Measurements from ENCODE around the gene WNT8A.
"Not testable (repeated sequence)": the region's sequence is repeated elsewhere in the genome, so short reads cannot be mapped to it uniquely, and the experiment has no call there.

WNT8A gene, protein sequence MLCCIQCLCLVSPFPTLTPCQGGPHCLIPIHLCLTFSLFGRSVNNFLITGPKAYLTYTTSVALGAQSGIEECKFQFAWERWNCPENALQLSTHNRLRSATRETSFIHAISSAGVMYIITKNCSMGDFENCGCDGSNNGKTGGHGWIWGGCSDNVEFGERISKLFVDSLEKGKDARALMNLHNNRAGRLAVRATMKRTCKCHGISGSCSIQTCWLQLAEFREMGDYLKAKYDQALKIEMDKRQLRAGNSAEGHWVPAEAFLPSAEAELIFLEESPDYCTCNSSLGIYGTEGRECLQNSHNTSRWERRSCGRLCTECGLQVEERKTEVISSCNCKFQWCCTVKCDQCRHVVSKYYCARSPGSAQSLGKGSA

DNA sequence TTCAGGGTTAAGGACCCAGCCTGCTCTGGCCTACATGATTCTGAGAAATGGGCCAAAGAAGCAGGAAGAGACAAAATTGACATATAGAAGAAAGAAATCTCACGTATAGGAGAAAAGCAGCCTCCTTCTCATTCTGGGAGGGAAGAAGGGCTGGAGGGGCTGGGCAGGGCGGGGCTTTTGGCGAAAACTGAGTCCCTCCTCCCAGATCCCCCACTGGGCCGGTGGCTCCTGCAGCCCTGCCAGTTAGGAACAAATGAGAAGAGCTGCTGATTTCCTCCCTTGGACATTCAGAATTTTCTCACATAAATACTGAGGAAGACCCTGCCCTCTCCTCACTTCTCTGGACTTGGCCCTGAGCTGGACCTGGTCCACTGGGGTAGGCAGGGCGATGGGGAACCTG, at the start of gene WNT8A:
TSS of gene WNT8A (plus strand) at position 332 of the 400 bp plus-strand sequence. CDS start 95 bp downstream, outside the sequence.
- no peak within 1 kb of the TSS for H3K4me3 Mint-ChIP-seq
- H3K27me3 Mint-ChIP-seq: no peaks in the 10 kb centered on the region
- H3K27ac Mint-ChIP-seq: no peak within 1 kb of the TSS
- no peaks in the 10 kb centered on the region for H3K9me3 Mint-ChIP-seq
- peaks cover 16% of the 10 kb centered on the region for H3K4me1 Mint-ChIP-seq (ENCODE audit: low read depth)
- H3K36me3 Mint-ChIP-seq (ENCODE audit: low read depth): no peaks in the 10 kb centered on the region

DNA sequence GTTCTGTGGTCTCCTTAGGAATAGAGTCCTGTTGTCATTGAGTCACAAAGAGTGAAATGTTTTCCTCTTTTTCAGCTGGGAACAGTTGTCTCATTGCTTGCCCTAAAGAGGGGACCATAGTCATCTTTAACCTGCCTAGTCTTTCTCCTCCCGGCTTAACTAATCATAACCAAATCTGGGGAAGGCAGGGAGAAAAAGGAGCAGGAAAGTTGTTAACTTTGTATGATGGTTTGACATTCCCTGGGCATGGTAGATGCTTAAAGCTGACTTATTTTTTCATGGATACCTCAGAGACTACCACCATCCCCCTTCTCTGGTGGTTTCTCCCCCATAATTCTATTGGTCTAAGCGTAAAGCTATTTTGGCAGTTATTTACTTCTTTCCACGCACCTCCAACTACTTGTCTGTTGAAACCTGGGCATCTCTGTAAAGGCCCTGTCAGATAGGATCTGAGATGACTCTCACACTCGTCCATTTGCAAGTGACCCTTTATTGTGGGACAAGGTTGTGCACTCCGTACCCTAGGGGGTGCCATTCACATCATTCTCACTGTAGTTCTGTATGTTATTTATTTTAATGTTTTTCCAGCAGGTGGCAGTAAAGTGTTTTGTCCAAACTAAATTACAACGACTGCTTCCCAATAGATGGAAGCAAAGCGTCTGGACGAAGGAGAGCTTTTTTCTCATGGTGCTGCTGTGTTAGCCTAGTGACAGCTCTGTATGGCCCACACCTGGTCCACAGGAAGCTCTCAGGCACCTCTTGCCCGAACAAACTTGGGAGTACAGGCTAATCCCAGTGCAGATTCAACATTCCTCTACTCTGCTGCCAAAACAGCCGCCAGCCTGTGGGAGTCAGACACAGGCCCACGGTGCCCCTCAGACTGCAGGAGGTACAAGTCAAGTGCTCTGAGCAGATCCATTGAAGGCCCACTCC, 48.0 kb upstream of the WNT8A start:
- no peak overlapping the region for H3K4me3 Mint-ChIP-seq
- no peaks in the 10 kb centered on the region for H3K36me3 Mint-ChIP-seq (ENCODE audit: low read depth)
- H3K4me1 Mint-ChIP-seq (ENCODE audit: low read depth): peaks cover 25% of the 10 kb centered on the region
- no peak overlapping the region for H3K27ac Mint-ChIP-seq
- no peaks in the 10 kb centered on the region for H3K9me3 Mint-ChIP-seq
- H3K27me3 Mint-ChIP-seq: no peaks in the 10 kb centered on the region

DNA sequence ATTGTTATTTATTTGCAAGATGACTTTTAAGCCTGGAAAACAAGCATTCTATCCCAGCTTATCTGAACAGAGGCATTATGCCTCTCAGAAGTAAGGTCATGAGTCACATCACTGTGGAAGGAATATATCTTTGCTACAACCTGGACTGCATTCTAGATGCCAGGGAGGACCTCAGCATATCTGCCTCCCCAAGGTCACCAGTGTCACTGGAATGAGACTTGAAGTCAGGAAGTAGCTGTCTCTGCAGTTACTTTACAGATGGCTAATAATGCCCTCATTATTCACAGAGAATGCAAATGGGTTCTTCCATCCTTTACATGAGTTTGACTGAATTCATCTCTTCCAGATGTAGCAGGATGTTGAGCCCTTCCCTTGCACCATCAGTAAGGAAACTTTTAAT, 46.6 kb upstream of the WNT8A start:
- Mint-ChIP-seq H3K4me1 (ENCODE audit: low read depth) (peaks cover 16% of the 10 kb centered on the region), H3K9me3 (no peaks in the 10 kb centered on the region), H3K27ac (no peak overlapping the region), H3K27me3 (no peaks in the 10 kb centered on the region), H3K36me3 (ENCODE audit: low read depth) (no peaks in the 10 kb centered on the region), H3K4me3 (no peak overlapping the region)

DNA sequence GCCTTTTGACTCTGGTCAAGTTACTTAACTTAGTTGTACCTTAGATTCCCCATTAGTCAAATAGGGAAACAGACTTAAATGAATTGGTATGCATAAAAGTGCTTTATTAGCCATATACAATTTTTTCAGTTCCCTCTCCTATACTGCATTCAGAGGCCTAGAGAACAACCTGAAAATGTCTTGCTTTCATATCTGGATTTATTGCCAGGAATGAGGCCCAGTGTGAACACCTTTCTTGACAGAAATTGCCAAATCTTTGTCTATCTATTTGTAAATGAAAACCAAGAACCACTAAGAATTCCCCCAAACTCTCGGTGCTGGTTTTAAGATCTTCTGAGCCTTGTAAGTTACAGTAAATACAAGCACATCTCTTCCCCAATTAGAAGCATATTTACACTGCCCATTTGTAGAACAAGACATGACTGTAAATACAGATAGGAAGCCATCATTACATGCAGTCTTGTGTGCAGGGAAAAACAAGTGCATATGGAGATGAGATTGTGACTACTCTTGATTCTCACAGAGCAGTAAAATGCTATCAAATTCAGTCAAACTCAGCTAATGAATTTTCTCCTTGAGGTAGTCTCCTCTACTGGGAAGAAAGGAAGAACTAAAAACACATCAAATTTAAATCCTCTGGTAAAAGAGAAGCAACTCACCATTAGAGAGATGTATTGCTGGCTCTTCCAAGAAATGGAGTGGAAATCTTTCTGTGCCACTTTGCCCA, 45.8 kb upstream of the WNT8A start:
- H3K4me1 Mint-ChIP-seq (ENCODE audit: low read depth): peaks cover 16% of the 10 kb centered on the region
- no peak overlapping the region for H3K27ac Mint-ChIP-seq
- H3K36me3 Mint-ChIP-seq (ENCODE audit: low read depth): no peaks in the 10 kb centered on the region
- H3K9me3 Mint-ChIP-seq: no peaks in the 10 kb centered on the region
- no peak overlapping the region for H3K4me3 Mint-ChIP-seq
- H3K27me3 Mint-ChIP-seq: no peaks in the 10 kb centered on the region

DNA sequence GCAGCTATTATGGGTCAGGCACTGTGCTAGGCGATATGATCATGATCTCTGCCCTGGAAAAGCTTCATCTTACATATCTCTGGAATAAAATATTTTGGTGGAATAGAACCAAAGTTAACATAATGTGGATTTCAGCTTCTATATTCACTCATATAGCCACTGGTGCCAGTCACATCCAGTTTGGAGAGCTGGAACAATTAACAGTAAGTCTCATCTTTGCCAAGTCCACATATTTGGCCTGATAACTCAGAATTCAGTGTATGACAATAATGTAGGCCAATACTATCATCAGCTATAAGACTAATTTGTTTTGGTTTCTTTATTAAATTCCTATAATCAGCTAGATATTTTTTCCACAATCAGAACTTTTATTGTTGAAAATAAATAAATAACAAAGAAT, 45.0 kb upstream of the WNT8A start:
- H3K27me3 Mint-ChIP-seq: no peaks in the 10 kb centered on the region
- H3K4me3 Mint-ChIP-seq: no peak overlapping the region
- peaks cover 8% of the 10 kb centered on the region for H3K4me1 Mint-ChIP-seq (ENCODE audit: low read depth)
- no peaks in the 10 kb centered on the region for H3K36me3 Mint-ChIP-seq (ENCODE audit: low read depth)
- no peaks in the 10 kb centered on the region for H3K9me3 Mint-ChIP-seq
- H3K27ac Mint-ChIP-seq: no peak overlapping the region

DNA sequence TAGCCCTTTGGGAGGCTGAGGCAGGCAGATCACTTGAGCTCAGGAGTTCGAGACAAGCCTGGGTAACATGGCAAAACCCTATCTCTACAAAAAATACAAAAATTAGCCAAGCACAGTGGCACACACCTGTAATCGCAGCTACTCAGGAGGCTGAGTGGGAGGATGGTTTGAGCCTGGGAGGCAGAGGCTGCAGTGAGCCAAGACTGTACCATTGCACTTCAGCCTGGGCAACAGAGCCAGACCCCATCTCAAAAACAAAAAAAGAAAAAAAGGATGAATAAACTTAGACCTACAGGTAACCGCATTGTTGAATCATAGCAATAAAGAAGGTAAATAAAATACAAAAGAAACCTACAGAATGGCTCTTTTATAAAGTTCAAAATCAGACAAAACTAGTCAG, 38.5 kb upstream of the WNT8A start:
- H3K27me3 Mint-ChIP-seq; H3K36me3 Mint-ChIP-seq (ENCODE audit: low read depth); H3K27ac Mint-ChIP-seq; H3K4me1 Mint-ChIP-seq (ENCODE audit: low read depth); H3K4me3 Mint-ChIP-seq; H3K9me3 Mint-ChIP-seq: not testable (repeated sequence)

DNA sequence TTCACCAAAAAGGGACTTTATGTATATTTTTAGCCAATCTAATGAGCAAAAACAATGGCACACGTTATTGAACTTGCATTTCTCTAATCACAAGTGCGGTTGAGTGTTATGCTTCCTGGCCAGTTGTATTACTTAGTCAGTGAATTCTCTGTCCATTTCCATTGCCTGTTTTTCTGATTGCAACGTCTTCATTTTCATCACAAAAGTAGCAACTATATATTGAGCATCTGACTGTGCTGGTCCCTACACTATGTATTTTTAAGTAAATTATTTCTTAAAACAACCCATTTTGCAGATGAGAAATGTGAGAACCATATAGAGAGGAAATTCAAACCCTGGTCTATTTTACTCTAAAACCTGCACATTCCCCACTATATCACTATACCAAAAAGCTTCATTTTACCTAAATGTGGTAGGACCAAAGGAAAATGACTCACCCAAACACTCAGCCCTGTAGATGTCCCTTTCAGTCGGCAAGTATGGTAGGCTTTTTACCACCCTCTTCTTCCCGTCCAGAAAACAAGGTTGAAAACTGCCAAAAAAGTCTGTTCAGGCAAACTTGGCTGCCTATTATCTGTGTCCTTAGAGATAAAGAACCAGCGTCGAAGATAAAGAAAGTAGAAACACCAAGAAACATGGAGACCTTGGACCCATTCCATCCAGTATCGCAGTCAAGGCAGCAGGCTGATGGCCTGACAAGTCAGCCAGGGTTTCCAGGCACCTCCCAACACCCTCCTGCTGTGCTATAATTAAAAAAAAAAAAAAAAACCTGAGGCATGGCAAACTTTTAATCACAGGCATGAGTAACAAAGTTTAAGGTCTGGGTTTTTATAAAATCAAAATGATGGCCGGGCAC, 32.2 kb upstream of the WNT8A start:
- Mint-ChIP-seq H3K27me3 (no peaks in the 10 kb centered on the region), H3K4me3 (no peak overlapping the region), H3K36me3 (ENCODE audit: low read depth) (no peaks in the 10 kb centered on the region)

DNA sequence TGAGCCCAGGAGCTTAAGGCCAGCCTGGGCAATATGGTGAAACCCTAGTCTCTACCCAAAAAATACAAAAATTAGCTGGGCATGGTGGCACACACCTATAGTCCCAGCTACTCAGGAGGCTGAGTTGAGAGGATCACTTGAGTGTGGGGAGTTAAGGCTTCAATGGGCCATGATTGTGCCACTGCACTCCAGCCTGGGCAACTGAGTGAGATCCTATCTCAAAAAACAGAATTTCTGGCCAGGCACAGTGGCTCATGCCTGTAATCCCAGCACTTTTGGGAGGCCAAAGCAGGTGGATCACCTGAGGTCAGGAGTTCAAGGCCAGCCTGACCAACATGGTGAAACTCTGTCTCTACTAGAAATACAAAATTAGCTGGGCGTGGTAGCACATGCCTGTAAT, 31.1 kb upstream of the WNT8A start:
- H3K9me3 Mint-ChIP-seq; H3K4me3 Mint-ChIP-seq; H3K4me1 Mint-ChIP-seq (ENCODE audit: low read depth); H3K36me3 Mint-ChIP-seq (ENCODE audit: low read depth); H3K27ac Mint-ChIP-seq; H3K27me3 Mint-ChIP-seq: not testable (repeated sequence)

More for the DNA sequence above, 32.2 kb upstream of the WNT8A start:
- Mint-ChIP-seq H3K4me1 (ENCODE audit: low read depth) (peaks cover 7% of the 10 kb centered on the region), H3K27ac (no peak overlapping the region), H3K9me3 (no peaks in the 10 kb centered on the region)

DNA sequence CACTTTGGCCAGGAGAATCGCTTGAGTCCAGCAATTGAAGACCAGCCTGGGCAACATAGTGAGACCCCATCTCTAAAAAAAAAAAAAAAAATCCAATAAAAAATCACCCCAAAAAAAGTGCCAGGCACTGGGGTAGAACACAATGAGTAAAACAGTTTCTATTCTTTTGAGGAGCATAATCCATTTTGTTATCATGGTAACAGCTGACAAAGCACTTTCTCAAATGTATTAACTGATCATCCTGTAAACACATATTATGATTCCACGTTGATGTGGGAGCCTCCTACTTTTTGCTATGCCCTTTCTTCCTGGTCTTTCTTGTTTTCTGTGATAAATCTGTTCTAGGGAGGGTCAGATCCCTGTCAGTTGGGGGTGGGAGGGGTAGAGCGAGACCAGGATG, 30.3 kb upstream of the WNT8A start:
- Mint-ChIP-seq H3K9me3 (no peaks in the 10 kb centered on the region), H3K27ac (no peak overlapping the region), H3K27me3 (no peaks in the 10 kb centered on the region), H3K36me3 (ENCODE audit: low read depth) (no peaks in the 10 kb centered on the region), H3K4me3 (no peak overlapping the region), H3K4me1 (ENCODE audit: low read depth) (peaks cover 7% of the 10 kb centered on the region)

DNA sequence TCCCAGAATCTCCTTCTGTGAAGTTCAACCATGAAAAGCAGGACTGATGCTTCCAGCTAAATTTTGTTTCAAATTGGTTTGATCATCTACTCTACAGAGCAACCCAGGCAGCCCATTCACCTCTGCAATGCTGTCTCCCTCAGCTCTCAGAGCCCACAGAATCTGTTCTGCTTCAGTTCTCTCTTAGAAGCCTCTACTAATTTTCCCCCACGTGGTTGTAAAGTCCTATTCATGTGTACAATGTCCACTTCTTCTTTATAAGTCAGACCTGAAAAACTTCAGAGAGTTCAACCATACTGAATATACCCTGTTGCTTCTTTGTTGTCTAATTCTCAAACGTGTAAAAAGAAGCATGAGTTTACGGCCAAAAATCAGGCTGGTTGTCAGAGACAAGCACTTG, 29.6 kb upstream of the WNT8A start:
- no peak overlapping the region for H3K27ac Mint-ChIP-seq
- no peaks in the 10 kb centered on the region for H3K27me3 Mint-ChIP-seq
- no peak overlapping the region for H3K4me3 Mint-ChIP-seq
- no peaks in the 10 kb centered on the region for H3K9me3 Mint-ChIP-seq
- H3K36me3 Mint-ChIP-seq (ENCODE audit: low read depth): no peaks in the 10 kb centered on the region
- H3K4me1 Mint-ChIP-seq (ENCODE audit: low read depth): peaks cover 7% of the 10 kb centered on the region

DNA sequence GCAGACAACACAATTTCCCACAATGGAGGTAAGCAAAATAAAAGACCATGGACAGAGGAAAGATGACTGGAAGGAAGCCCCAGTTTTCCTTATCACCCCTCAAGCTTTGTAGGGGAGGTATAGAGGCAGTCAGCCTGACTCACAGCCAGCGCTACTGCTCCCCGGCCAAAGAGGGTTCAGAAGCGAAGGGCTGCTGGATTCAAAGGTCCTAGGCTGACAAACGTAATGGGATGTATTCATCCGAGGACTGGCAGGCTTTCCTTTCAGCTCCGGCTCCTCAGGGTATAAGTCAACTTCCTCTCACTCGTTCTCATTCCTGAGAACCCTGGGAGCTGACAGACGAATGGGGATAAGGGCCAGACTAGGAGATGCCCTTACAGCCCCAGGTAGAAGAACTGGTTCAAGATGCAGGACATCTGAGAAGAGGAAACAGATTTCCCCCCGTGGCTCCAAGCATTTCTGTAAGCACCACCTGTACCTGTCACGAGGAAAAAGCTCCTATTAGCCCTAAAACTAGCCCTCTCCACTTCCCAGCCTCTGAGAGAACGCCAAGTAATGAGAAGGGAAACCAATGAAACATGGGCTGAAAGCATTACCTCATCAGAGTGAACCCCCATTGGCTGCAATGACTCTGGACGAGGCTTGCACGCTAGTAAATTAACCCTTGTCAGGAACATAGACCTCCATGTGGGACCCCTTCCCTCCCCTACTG, 28.8 kb upstream of the WNT8A start:
- no peaks in the 10 kb centered on the region for H3K27me3 Mint-ChIP-seq
- H3K4me1 Mint-ChIP-seq (ENCODE audit: low read depth): peaks cover 7% of the 10 kb centered on the region

DNA sequence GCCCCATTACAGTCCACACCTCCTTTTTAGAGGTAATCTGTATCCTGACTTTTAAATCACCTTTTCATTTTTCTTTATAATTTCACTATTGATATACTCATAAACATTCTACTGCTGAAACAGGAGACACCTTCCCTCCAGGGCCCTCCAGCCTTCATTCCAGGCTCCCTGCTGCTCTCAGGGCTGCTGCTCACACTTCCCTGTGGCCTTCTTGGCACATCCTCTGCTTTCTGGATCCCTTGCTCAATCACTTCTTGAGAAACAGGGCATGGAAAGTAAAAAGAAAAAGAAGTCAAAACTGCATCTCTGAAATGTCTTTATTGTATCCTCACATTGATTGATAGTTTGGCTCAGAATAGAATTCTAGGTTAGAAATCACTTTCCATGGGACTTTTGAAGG, 19.3 kb upstream of the WNT8A start:
- H3K4me1 Mint-ChIP-seq (ENCODE audit: low read depth): peaks cover 4% of the 10 kb centered on the region
- H3K27ac Mint-ChIP-seq: no peak overlapping the region
- H3K36me3 Mint-ChIP-seq (ENCODE audit: low read depth): no peaks in the 10 kb centered on the region
- no peak overlapping the region for H3K4me3 Mint-ChIP-seq
- no peaks in the 10 kb centered on the region for H3K9me3 Mint-ChIP-seq
- H3K27me3 Mint-ChIP-seq: peaks cover 3% of the 10 kb centered on the region

More for the DNA sequence above, 28.8 kb upstream of the WNT8A start:
- Mint-ChIP-seq H3K4me3 (no peak overlapping the region), H3K36me3 (ENCODE audit: low read depth) (no peaks in the 10 kb centered on the region), H3K27ac (no peak overlapping the region), H3K9me3 (no peaks in the 10 kb centered on the region)

DNA sequence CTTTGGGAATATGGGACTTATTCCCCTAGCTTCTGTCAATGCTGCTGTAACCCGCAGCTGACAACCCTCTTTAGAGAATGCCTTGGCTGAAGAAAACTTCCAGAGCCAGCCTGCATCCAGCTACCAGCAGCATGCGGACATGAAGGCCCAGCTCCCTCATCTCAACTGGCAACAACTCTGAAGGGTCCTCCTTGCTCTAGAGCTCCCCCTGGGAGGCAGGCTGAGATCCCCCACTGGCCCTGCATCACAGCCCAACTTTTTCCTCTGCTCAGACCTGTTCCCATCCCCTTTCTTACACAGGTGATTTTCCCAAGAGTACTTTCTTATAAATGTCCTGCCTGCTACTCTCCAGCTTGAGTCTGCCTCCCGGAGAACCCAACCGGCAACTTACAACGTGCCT, 18.7 kb upstream of the WNT8A start:
- no peaks in the 10 kb centered on the region for H3K9me3 Mint-ChIP-seq

DNA sequence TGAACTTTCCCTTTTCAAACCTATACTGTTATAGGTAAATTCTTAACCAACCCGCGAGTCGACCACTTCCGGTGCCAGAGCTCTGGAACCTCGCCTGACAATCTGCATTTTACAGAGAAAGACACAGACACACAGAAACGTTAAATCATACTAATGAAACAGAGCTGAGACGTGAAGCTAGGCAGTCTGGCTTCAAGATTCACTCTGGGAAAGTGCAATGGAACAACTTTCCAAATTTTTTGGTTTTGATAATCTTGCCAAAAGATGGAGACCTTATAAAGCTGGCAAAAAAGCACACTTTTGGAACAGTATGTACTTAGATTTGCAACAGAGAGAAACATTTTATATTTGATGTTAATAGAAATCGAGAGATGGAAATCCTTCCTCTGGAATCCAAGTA, 15.9 kb upstream of the WNT8A start:
- Mint-ChIP-seq H3K27ac (no peak overlapping the region), H3K36me3 (ENCODE audit: low read depth) (no peaks in the 10 kb centered on the region), H3K4me1 (ENCODE audit: low read depth) (peaks cover 4% of the 10 kb centered on the region), H3K4me3 (no peak overlapping the region), H3K9me3 (no peaks in the 10 kb centered on the region), H3K27me3 (peaks cover 3% of the 10 kb centered on the region)

More for the DNA sequence above, 18.7 kb upstream of the WNT8A start:
- no peak overlapping the region for H3K27ac Mint-ChIP-seq
- peaks cover 4% of the 10 kb centered on the region for H3K4me1 Mint-ChIP-seq (ENCODE audit: low read depth)
- peaks cover 3% of the 10 kb centered on the region for H3K27me3 Mint-ChIP-seq
- no peaks in the 10 kb centered on the region for H3K36me3 Mint-ChIP-seq (ENCODE audit: low read depth)
- no peak overlapping the region for H3K4me3 Mint-ChIP-seq
